Stomach (tissue), 9 donors: Measurements from ENCODE around the gene B4GALNT3. TPM values are rescaled to one million over a fixed set of nuclear protein-coding genes. Genes with fewer than 3 reads are reported as not detected.

Experiments used
- DNase-seq, 2 donors: peaks; one replicate each; pipeline versions ENCODE4 v3.0.0 to v3.0.0-alpha.2; 2013 to 2019
- H3K27ac ChIP-seq, 5 donors: fragments of 200-600 bp in 4 of 5; sonication (generic) in 4 of 5; one replicate each; pipeline ENCODE4 v1.5.1; 2013 to 2019; ENCODE audit warnings: mild to moderate bottlenecking in 1 of 5, moderate library complexity in 1 of 5
- H3K27me3 ChIP-seq, 3 donors: fragments of 200-600 bp; sonication (generic); one replicate each; pipeline ENCODE4 v1.5.1; 2017 to 2019; ENCODE audit warnings: mixed run types in 1 of 3
- H3K36me3 ChIP-seq, 4 donors: fragments of 200-600 bp; sonication (generic); 1 replicate in 3 of 4; 2 replicates in 1 of 4; pipeline ENCODE4 v1.5.1; 2016 to 2019
- H3K4me1 ChIP-seq, 4 donors: fragments of 200-600 bp; sonication (generic); one replicate each; pipeline ENCODE4 v1.5.1; 2016 to 2019
- H3K4me3 ChIP-seq, 4 donors: fragments of 200-600 bp; sonication (generic) in 3 of 4; one replicate each; pipeline ENCODE4 v1.5.1; 2016 to 2019; ENCODE audit warnings: mild to moderate bottlenecking in 1 of 4
- H3K9me3 ChIP-seq, 4 donors: fragments of 200-600 bp; sonication (generic); one replicate each; pipeline ENCODE4 v1.5.1; 2016 to 2019
- CTCF ChIP-seq, 7 experiments: fragments of 450-650 bp in 4 of 7; fragments of 200-600 bp in 3 of 7; sonication (generic) in 3 of 7; IDR thresholded peaks; one replicate each; pipeline ENCODE4 v1.5.1; 2016 to 2019; ENCODE audit warnings: antibody characterized with exemption in 7 of 7, control low read depth in 2 of 7, mild to moderate bottlenecking in 1 of 7
- EP300 ChIP-seq: sonication (generic); formaldehyde crosslinking; IDR thresholded peaks from one replicate; pipeline ENCODE4 v1.6.1; 2017; ENCODE audit warnings: antibody characterized with exemption
- POLR2A ChIP-seq, 4 donors: fragments of 450-650 bp; IDR thresholded peaks; one replicate each; pipeline ENCODE4 v1.6.1; 2016; ENCODE audit warnings: antibody characterized with exemption in 4 of 4, control low read depth in 2 of 4, mild to moderate bottlenecking in 1 of 4, moderate library complexity in 1 of 4
- POLR2AphosphoS5 ChIP-seq, 3 donors: sonication (generic); formaldehyde crosslinking; IDR thresholded peaks; one replicate each; pipeline ENCODE4 v1.6.1; 2016; ENCODE audit warnings: antibody characterized with exemption in 3 of 3
- WGBS, 5 donors: extraction: QIAGEN DNeasy Blood & Tissue Kit in 3 of 5; methylation state at CpG; one replicate each; pipeline versions ENCODE4 v1.1.5 to v1.1.7; 2013 to 2018; 5-methylcytosine and 5-hydroxymethylcytosine counted together
- intact Hi-C: fragments of 100-400 bp; cut with DNase I; formaldehyde crosslinking; loops from one replicate; pipeline ENCODE4 v1.15.1; 2023; ENCODE audit warnings: low total_unique reads
- polyA plus RNA-seq, 3 donors: library from polyadenylated mRNA; stranded (reverse); fragments of 200-250 nt; gene quantifications; one replicate each; pipeline ENCODE4 v1.2.3, GENCODE V29; 2013
- total RNA-seq, 5 donors: library from RNA; depleted of rRNA; stranded (reverse); fragments of >200 nt; gene quantifications; one replicate each; pipeline versions ENCODE4 v1.1.0 to v1.2.3, GENCODE V29; 2014 to 2016
- donor health status: healthy with polysubstance abuse.
- donor health status: Bipolar disorder and iron deficiency.
- donor health status: healthy.

Gene B4GALNT3
- total and polyA plus RNA-seq, 8 donors, result 20.8 to 332 (median 71.0) TPM

DNA sequence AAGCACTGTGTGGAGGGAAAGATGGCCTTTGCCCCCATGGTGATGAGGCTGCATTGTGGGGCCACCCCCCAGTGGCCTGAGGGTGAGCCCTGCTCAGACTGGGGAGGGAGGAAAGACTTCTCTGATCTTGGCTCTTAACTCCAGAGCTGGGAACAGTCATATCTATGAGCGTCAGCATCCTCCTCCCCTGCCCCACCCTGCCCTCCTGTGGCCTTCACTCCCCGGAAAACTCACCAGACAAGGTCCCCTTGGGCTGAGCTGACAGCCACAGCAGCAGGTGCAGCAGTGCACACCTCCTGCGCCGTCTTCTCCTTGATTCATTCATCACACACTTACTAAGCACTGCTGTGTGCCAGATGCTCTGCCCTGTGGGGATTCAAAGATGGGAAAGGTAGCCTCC, 98.8 kb downstream of the B4GALNT3 start:
- Histone ChIP-seq H3K36me3 (peaks cover 9 to 80% (median 48%) of the 10 kb centered on the region in 4 donors), H3K9me3 (no peaks in the 10 kb centered on the region), H3K4me1 (peaks cover 0 to 16% (median 11%) of the 10 kb centered on the region in 4 donors), H3K27ac (no peak overlapping the region), H3K4me3 (no peak overlapping the region), H3K27me3 (no peaks in the 10 kb centered on the region)
- intact Hi-C loops, result no loop called here
- 60 to 81% (median 76%) methylated on average over 4 of the region's 4 CpGs for WGBS, 5 donors
- TF ChIP-seq POLR2AphosphoS5 (IDR thresholded peaks at IDR 0.05), result no peak
- TF ChIP-seq EP300, result no peak
- no peak for TF ChIP-seq POLR2A (IDR thresholded peaks at IDR 0.05)
- TF ChIP-seq CTCF (IDR thresholded peaks at IDR 0.05), result no peak
- no peak for DNase-seq

- 83 to 92% (median 86%) methylated on average over 10 to 21 of the region's 21 CpGs for WGBS, 5 donors
- no peak for TF ChIP-seq EP300
- no peak for TF ChIP-seq POLR2AphosphoS5 (IDR thresholded peaks at IDR 0.05)
- no peak for TF ChIP-seq CTCF (IDR thresholded peaks at IDR 0.05)
- TF ChIP-seq POLR2A (IDR thresholded peaks at IDR 0.05), result no peak
- Histone ChIP-seq H3K27me3 (no peaks in the 10 kb centered on the region), H3K9me3 (no peaks in the 10 kb centered on the region), H3K4me1 (peaks cover 0 to 19% (median 11%) of the 10 kb centered on the region in 4 donors), H3K27ac (no peak overlapping the region), H3K36me3 (peaks cover 9 to 79% (median 42%) of the 10 kb centered on the region in 4 donors), H3K4me3 (no peak overlapping the region)
- intact Hi-C loops, result no loop called here
- no peak for DNase-seq
These were observed 99.6 kb downstream of the B4GALNT3 start for GRCh38 chr12:559208-559905.

DNA sequence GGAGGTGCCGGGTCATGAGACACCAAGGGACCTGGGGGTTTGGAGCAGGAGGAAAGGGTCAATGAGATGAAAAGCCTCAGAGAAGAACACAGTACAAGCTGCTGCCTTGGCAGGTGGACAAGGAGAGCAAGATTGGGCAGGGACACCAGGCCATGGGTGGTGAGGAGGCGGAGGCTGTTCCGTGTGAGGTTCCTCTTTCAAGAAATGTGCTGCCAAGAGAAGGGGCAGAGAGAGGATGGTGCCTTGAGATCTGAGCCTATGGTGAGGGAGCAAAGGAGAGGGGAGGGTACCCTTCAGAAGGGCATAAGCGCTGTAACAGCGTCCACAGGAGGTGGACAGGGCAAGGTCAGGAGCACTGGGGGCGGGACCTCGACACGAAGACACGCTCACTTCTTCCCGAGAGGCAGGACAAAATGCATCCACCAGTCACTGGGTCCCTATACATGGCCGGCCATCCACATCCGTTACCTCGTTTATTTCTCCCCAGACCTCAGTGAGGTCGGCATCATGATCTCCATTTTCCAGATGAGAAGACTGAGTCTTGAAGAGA, 100.2 kb downstream of the B4GALNT3 start:
- Histone ChIP-seq H3K36me3 (peaks cover 12 to 80% (median 42%) of the 10 kb centered on the region in 4 donors), H3K27ac (no peak overlapping the region), H3K9me3 (no peaks in the 10 kb centered on the region), H3K4me1 (peaks cover 0 to 19% (median 11%) of the 10 kb centered on the region in 4 donors), H3K27me3 (no peaks in the 10 kb centered on the region), H3K4me3 (no peak overlapping the region)
- WGBS, 5 donors, result 82 to 93% (median 88%) methylated on average over 14 of the region's 14 CpGs
- TF ChIP-seq POLR2A (IDR thresholded peaks at IDR 0.05), result no peak
- TF ChIP-seq POLR2AphosphoS5 (IDR thresholded peaks at IDR 0.05), result no peak
- no peak for TF ChIP-seq EP300
- TF ChIP-seq CTCF (IDR thresholded peaks at IDR 0.05), result no peak
- intact Hi-C loops, result loop anchor here (10.0 kb wide), 2 partner anchors 185 to 385 kb away; partner anchors contain the start of gene RAD52
- DNase-seq, result no peak

- TF ChIP-seq POLR2AphosphoS5 (IDR thresholded peaks at IDR 0.05) (no peak), CTCF (IDR thresholded peaks at IDR 0.05) (no peak), POLR2A (IDR thresholded peaks at IDR 0.05) (no peak), EP300 (no peak)
- 81 to 88% (median 85%) methylated on average over 19 of the region's 19 CpGs for WGBS, 5 donors
- no peaks in the 10 kb centered on the region for H3K27me3 ChIP-seq
- no peak for DNase-seq
- peaks cover 0 to 19% (median 11%) of the 10 kb centered on the region in 4 donors for H3K4me1 ChIP-seq
- no peaks in the 10 kb centered on the region for H3K9me3 ChIP-seq
- intact Hi-C loops, result loop anchor here (10.0 kb wide), 2 partner anchors 184 to 384 kb away; partner anchors contain the start of gene RAD52
- H3K4me3 ChIP-seq, result no peak overlapping the region
- peaks cover 12 to 89% (median 42%) of the 10 kb centered on the region in 4 donors for H3K36me3 ChIP-seq
- H3K27ac ChIP-seq, result no peak overlapping the region
These were observed 101.1 kb downstream of the B4GALNT3 start for GRCh38 chr12:560691-561390.
